Measurements from ENCODE around the gene FAM149B1.

Gene FAM149B1

GRCh38 chr10:73159038-73159648, 8.8 kb upstream of the FAM149B1 start:
- no peak overlapping the region for H3K27ac ChIP-seq
- TF ChIP-seq ZFX (IDR thresholded peaks at IDR 0.05): no peak
- TF ChIP-seq, protein P1, sequence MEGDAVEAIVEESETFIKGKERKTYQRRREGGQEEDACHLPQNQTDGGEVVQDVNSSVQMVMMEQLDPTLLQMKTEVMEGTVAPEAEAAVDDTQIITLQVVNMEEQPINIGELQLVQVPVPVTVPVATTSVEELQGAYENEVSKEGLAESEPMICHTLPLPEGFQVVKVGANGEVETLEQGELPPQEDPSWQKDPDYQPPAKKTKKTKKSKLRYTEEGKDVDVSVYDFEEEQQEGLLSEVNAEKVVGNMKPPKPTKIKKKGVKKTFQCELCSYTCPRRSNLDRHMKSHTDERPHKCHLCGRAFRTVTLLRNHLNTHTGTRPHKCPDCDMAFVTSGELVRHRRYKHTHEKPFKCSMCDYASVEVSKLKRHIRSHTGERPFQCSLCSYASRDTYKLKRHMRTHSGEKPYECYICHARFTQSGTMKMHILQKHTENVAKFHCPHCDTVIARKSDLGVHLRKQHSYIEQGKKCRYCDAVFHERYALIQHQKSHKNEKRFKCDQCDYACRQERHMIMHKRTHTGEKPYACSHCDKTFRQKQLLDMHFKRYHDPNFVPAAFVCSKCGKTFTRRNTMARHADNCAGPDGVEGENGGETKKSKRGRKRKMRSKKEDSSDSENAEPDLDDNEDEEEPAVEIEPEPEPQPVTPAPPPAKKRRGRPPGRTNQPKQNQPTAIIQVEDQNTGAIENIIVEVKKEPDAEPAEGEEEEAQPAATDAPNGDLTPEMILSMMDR (conservative IDR thresholded peaks at IDR 0.05): peak; percentile 91

- TF ChIP-seq, protein P1 (conservative IDR thresholded peaks at IDR 0.05): no peak
- TF ChIP-seq ZFX (IDR thresholded peaks at IDR 0.05): no peak
- no peak overlapping the region for H3K27ac ChIP-seq
These were observed 6.8 kb upstream of the FAM149B1 start for GRCh38 chr10:73161079-73161478.

DNA sequence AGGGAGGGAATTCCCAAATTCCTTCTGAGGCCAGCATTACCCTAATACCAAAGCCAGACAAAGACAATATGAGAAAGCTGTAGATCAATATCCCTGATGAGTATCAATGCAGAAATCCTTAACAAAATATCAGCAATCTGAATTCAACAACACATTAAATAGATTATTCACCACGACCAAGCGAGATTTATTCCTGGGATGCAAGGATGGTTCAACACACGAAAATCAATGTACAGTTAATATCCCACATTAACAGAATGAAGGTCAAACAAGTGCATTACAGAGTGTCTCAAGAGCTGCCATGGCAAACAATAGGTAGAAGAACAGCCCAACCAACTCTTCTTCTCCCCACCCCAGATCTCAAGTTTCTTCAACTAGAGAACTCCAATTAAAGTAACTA, 6.3 kb upstream of the FAM149B1 start:
- TF ChIP-seq, protein P1 (conservative IDR thresholded peaks at IDR 0.05): no peak
- TF ChIP-seq ZFX (IDR thresholded peaks at IDR 0.05): no peak
- no peak overlapping the region for H3K27ac ChIP-seq

GRCh38 chr10:73163096-73163495, 4.8 kb upstream of the FAM149B1 start:
- no peak for TF ChIP-seq ZFX (IDR thresholded peaks at IDR 0.05)
- TF ChIP-seq, protein P1 (conservative IDR thresholded peaks at IDR 0.05): no peak
- no peak overlapping the region for H3K27ac ChIP-seq

GRCh38 chr10:73166972-73167371, 947 bp upstream of the FAM149B1 start:
- no peak overlapping the region for H3K27ac ChIP-seq

DNA sequence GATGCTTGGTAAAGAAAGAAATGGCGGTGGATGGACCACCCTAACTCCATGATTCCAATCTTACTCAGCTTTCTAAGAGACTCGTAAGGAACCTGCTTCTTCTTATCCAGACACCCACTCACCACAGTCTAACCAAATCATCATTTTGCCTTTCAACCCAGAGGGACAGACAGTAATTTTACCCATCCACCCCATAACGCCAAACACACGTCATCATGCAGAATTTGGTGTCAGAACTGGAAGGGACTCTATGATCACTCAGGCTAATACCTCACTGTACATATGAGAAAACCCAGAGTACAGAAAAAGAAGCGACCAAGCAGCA, 499 bp upstream of the FAM149B1 start:
- TF ChIP-seq ZFX (IDR thresholded peaks at IDR 0.05): no peak
- TF ChIP-seq, protein P1 (conservative IDR thresholded peaks at IDR 0.05): no peak
- H3K27ac ChIP-seq: peak overlapping the region; percentile 73

More at GRCh38 chr10:73166972-73167371, 947 bp upstream of the FAM149B1 start:
- TF ChIP-seq ZFX (IDR thresholded peaks at IDR 0.05): no peak
- TF ChIP-seq, protein P1 (conservative IDR thresholded peaks at IDR 0.05): no peak

- peak overlapping the region; percentile 73 for H3K27ac ChIP-seq
- TF ChIP-seq, protein P1 (conservative IDR thresholded peaks at IDR 0.05): no peak
- no peak for TF ChIP-seq ZFX (IDR thresholded peaks at IDR 0.05)
These were observed 515 bp downstream of the FAM149B1 start for GRCh38 chr10:73168465-73168803.
